NK-92 treated with Interleukin-12 subunit alpha and Interleukin-12 subunit beta, amount 100 ng/mL, for 24 hours (cell line): ENCODE measurements around the gene ANKRD45.
"Not testable (repeated sequence)": the region's sequence is repeated elsewhere in the genome, so short reads cannot be mapped to it uniquely, and the experiment has no call there.

Experiments used
- DNase-seq: peaks from one replicate; lab custom pipeline; 2025; lab: John Stamatoyannopoulos, UW

The ANKRD45 gene

DNA sequence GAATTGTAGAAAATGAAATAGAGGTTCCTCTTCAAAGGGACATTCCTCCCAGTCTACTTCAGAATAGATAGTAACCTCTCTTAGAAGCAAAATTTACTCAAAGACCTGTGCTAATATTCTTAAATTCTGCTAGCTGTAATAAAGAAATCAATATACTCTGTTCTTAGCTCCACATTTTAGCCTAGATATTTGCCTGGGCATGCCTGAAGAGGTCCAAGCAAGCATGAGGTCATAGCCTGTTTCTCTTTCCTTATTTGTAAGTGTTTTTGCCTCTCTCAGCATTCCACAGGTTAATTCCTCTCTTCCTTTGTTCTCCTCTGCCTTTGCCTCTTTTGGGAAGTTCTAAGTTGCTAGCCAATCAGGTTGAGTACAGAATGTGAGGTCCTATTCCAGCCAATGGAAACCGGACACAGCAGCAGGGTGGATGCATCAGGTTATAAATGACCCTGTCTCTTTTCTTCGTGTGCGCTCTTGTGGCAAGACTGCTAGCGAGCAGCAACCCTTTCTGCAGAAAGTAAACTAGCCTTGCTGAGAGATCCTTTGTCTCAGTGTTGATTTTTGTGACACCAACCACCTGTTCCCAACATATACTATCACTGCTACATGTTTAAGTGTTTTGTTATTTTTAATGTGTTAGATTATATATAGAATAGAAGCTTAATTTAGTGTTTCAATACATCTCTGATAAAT, 27.1 kb downstream of the ANKRD45 start:
- DNase-seq, result not testable (repeated sequence)

DNA sequence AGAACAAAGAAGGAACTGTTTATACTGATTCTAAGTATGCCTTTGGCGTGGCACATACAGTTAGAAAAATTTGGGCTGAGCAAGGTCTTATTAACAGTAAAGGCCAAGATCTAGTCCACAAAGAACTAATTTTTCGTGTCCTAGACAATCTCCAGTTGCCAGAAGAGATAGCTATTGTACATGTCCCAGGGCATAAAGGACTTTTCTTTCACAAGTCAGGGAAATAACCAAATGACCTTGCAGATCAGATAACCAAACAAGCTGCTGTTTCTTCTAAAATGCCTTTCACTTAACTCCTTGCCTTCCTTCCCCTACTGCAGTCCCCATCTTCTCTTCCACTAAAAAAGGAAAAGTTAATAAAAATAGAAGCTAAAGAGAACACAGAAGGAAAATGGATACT, 30.5 kb downstream of the ANKRD45 start:
- DNase-seq, result no peak

DNA sequence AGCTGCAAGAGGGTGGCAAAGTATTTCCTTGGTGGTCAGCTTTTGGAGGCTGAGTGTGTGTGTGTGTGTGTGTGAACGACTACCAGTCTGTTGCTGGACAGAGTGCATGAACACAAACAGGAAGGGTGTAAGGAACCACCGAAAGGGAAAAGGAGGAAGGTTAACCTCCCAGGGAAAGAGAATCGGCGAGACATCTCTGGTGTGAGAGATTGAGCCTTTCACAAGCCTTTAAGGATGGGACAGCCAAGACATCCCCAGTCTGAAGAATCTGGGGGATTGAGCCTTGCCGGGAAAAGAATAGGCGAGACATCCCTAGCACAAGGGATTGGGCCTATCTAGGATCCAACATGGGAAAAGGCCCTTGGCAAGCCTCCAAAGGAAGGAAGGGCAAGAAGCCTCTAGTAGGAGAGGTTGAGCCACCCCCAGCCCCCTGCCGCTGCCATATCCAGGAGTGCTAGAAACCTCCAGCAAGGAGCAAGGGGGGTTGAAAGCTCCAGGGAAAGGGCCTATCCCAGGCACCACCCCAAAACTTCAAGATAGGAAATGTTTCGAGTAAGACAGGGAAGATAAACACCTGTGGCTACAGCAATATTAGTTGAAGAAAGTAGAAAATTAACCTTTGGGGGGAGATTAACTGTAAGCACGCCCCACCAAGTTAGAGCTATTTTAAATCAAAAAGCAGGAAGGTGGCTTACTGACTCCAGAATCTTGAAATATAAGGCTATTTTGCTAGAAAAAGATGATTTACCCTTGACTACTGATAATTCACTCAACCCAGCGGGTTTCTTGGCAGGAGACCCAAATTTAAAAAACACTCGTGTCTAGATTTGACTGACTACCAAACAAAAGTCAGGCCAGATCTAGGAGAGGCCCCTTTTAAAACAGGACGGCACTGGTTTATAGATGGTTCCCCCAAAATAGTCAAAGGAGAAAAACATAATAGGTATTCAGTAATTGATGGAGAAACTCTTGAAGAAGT, 31.3 kb downstream of the ANKRD45 start:
- DNase-seq, result no peak

DNA sequence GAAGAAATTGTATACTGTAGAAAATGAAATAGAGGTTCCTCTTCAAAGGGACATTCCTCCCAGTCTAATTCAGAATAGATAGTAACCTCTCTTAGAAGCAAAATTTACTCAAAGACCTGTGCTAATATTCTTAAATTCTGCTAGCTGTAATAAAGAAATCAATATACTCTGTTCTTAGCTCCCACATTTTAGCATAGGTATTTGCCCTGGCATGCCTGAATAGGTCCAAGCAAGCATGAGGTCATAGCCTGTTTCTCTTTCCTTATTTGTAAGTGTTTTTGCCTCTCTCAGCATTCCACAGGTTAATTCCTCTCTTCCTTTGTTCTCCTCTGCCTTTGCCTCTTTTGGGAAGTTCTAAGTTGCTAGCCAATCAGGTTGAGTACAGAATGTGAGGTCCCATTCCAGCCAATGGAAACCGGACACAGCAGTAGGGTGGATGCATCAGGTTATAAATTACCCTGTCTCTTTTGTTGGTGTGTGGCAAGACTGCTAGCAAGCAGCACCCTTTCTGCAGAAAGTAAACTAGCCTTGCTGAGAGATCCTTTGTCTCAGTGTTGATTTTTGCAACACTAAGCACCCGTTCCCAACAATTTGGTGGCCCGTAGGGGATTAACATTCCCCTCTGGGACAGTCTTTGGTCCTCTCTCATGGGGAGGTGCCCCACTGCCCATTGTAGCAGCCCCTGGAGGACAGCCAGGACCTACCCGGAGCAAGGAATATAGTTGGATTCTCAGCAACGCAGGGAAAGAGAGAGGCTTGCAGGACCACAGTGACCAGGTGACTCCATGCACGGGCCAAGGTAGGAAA, 32.2 kb downstream of the ANKRD45 start:
- DNase-seq, result not testable (repeated sequence)

DNA sequence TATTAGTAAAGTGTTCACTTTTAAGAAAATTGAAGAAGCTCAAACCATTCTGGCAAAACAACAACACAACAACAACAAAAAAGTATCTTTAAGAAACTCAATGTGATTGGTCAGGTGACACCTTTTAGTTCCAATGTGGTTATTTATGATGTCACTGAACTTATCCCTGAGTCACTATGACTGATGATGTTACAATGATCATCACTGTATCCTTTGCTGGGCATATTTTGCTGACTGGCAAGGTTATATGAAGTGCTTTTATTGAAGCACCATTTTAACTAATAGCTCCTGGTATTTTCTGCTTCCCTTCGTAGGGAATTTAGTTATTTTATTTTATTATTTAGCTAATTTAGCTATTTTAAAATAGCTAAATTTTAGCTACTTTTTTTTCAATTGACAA, 34.5 kb downstream of the ANKRD45 start, which contains the start of gene TEX50:
TSS of gene TEX50 (plus strand) at position 223 of the 400 bp plus-strand sequence. CDS start 184 bp downstream, outside the sequence.
- no peak for DNase-seq

DNA sequence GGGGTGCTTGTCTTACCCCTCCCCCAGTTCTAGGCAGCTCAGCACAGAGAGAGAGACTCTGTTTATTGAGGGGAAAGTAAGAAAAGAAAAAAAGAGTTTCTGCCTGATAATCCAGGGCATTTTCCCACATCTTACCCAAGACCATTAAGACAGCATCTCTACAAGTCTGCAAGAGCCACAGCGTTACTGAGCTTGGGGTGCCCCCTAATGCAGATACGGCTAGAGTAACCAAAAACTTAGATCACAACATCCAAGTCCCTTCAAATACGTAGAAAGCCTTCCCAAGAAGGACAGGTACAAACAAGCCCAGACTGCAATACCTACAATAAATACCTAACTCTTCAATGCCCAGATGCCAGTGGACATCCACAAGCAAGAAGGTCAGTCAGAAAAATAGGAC, 40.8 kb downstream of the ANKRD45 start:
- DNase-seq, result no peak

DNA sequence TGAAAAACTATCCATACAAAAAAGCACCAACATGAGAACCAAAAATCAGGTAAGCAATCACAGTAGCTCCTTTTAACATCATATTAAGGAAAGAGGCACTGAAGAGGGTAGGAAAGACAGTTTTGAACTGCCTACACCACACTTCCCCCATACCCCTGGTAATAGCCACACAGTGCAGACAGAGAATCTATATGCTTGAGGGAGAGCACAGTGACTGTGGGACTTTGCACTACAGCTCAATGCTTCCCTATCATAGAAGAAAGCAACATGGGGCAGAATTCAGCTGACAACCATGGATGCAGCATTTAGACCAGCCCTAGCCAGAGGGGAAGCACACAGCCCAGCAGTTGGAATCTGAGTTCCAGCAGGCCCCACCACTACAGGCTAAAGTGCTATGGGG, 42.4 kb downstream of the ANKRD45 start:
- no peak for DNase-seq

DNA sequence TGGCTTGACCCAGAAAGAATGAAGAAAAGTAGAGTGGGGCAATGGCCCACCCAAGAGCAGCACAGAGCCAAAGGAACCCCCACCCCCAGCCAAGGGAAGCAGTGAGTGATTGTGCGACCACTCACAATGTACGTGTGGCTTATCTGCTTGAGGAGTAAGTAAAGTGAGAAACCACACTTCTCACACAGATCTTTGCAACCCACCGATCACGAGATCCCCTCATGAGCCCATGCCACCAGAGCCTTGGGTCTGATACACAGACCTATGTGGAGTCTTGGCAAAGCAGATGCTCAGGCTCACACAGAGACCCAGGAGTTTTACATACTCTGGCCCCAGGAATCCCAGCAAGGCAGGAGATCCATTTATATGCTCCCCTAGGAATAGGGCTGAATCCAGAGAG, 52.8 kb downstream of the ANKRD45 start:
- DNase-seq, result peak; percentile 5

DNA sequence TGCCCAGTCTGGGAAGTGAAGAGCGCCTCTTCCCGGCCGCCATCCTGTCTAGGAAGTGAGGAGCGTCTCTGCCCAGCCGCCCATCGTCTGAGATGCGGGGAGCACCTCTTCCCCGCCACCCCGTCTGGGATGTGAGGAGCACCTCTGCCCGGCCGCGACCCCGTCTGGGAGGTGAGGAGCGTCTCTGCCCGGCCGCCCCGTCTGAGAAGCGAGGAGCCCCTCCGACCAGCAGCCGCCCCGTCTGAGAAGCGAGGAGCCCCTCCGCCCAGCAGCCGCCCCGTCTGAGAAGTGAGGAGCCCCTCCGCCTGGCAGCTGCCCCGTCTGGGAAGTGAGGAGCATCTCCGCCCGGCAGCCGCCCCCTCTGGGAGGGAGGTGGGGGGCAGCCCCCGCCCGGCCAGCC, 56.6 kb downstream of the ANKRD45 start:
- DNase-seq, result not testable (repeated sequence)

DNA sequence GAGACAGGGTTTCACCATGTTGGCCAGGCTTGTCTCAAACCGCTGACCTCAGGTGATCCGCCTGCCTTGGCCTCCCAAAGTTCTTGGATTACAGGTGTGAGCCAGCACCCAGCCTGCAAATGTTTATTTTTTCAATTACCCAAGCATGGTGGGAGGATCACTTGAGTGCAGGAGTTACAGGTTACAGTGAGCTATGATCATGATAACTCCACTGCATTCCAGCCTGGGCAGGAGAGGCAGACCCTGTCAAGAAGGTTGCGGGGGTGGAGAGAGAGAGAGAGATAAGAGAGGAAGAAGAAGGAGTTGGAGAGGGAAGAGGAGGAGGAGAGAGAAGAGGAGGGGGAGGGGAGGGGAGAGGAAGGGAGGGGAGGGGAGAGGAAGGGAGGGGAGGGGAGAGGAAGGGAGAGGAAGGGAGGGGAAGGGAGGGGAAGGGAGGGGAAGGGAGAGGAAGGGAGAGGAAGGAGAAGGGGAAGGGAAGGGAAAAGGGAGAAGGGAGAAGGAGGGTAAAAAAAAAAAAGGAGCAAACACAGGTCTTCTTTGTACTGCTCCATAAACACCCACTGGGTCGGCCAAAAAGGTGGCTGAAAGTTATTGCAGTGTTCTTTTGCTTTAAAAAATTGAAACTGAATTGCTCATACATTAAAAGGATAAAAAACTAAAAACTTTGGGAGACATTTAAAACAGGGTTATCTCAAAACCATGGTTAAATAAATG, 61.0 kb downstream of the ANKRD45 start:
- no peak for DNase-seq

DNA sequence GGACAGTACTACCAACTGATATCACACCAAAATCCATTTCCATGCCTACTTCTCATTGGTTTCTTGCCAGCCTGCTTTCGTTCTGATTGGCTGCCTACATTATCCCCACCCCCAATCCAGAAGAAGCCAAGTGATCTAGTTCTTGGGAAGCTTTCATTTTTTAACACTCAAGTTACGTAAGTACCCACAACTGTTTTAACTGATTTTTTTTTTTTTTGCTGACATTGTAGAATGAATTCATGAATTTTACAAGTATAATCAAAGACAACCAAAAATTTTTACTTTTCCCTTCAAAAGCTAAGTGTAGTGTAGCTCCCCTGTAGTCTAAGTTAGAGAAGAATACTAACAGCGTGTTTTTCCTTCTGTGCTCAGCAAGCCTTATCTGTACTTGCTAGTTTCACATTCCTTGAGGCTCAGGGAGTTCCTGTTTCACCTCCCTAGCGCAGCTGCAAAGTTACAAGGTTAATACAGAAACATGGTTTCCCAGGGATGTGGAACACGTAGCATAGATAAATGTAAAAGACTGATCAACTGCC, 66.5 kb downstream of the ANKRD45 start, which contains the start of gene SLC9C2:
TSS of gene SLC9C2 (minus strand) at position 17 of the 536 bp plus-strand sequence. CDS start 1,296 bp downstream, outside the sequence.
- no peak for DNase-seq

DNA sequence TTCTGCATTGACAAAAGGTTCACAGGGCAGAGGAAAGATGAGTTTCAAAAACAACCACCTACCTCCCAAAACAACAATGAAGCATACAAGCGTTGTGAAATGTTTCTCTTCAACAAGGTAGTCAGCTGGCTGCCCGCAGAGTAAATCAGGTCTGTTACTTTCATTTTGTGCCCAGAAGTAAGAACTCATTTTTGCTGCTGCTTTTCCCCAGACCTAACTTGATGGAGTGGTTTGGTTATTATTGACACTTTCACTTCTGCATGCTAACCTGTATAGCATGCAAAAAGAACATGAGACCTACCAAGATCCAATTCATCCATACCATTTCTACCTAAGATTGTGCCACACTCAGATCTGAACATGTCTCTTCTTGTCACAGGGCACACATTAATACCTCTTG, 68.1 kb downstream of the ANKRD45 start:
- DNase-seq, result no peak

DNA sequence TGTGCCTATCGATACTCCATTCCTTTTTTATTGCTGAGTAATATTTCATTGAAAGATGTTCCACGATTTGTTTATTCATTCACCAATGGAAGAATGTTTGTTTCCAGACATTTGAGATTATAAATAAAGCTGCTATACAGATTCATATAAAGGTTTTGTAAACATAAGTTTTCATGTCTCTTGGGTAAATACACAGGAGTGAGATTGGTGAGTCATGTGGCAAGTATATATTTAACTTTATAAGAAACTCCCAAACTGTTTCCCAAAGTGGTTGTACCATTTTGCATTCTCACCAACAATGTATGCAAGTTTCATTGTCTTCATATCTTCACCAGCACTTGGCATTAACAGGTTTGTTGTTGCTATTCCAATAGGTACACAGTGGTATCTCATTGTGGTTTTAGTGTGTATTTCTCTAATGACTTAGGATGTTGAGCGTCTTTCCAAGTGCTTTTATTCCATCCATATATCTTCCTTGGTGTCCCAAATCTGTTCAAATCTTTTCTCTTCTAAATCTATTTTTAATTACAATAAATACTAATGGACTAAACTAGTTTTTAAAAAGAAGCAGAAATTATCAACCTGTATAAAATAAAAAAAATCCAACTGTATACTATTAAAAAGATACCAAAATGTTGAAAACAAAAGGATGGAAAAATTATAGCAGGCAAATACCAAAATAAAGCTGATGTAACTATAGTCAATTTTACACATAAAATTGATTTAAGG, 73.4 kb downstream of the ANKRD45 start:
- DNase-seq, result no peak

DNA sequence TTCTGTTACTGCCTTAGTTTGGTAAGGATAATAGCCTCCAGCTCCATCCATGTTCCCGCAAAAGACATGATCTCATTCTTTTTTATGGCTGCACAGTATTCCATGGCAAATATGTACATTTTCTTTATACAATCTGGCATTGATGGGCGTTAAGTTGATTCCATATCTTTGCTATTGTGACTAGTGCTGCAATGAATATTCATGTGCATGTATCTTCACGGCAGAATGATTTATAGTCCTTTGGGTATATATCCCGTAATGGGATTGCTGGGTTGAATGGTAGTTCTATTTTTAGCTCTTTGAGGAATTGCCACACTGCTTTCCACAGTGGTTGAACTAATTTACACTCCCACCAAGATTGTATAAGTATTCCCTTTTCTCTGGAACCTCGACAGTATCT, 78.5 kb downstream of the ANKRD45 start:
- not testable (repeated sequence) for DNase-seq

DNA sequence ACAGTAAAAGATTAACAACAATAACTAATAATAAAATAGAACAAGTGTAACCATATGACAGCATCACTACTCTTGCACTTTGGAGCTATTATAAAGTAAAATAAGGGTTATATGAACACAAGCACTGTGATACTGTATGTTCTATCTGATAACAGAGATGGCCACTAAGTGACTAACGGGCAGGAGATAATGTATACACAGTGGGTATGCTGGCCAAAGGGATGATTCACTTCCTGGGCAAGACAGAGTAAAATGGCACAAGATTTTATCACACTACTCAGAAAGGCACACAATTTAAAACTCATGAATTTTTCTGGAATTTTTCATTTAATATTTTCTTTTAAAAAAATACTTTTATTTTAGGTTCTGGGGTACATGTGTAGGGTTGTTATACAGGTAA, 79.1 kb downstream of the ANKRD45 start:
- no peak for DNase-seq

DNA sequence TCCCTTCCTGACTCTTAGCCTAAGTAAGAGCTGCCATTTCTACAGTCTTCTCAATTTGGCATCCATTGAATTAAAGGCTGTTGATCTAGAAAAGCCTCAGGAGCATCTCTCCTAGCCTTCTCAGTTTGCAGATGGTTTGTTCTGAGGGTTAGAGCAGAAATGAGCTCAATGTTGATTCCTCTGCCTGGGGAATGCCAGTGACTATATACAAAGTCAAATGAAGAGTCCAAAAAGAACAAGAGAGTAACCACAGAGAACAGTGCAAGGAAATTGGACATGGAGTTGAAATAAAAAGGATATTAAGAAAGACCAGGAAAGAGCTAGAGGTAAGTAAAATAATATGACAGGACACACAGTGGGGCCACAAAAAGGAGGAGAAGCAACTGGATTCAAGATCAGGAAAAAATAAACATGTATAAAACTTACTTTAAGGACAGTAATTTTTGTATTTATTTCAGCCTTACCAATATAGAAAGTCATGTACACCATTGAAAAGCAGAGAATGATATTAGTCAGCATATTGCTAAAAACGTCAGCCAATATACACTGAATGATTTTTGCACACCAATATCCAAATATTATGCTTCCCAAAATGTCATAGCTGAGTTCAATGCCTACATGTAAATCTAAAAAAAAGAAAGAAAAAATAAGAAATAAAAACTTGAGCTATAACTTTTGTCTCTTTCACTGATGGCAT, 88.1 kb downstream of the ANKRD45 start:
- no peak for DNase-seq

DNA sequence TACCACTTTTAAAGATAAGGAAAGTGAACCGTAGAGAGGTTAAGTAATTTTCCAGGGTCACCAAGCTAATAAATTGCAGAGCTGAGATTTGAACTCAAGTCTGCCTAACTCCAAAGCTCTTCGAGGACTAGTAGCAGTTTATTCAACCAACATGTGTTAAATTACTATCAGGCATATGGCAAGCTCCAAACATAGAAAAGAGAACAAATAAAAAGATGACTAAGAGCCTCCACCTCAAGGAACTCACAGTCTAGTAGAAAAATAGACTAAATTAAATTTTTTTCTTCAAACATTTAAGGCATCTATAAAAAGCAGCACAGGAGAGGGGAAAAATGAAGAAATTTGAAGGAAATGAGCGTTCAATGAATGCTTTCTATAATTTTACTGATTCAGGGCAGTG, 89.0 kb downstream of the ANKRD45 start:
- DNase-seq, result no peak

DNA sequence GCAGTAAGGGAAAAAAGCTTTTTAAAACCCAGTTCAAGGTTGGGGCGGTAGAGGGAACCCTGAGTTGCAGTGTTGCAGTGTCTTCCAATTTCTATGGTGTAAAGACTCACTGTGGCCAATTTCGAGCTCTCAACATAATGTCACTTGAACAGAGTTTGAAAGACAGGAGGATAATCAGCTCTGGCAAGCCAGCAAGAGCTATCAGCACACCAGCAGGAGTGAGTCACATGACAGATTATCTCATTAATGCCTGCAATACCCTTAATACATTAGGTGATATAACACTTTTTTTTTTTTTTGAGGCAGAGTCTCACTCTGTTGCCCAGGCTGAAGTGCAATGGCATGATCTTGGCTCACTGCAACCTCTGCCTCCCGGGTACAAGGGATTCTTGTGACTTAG, 89.6 kb downstream of the ANKRD45 start:
- DNase-seq, result no peak

DNA sequence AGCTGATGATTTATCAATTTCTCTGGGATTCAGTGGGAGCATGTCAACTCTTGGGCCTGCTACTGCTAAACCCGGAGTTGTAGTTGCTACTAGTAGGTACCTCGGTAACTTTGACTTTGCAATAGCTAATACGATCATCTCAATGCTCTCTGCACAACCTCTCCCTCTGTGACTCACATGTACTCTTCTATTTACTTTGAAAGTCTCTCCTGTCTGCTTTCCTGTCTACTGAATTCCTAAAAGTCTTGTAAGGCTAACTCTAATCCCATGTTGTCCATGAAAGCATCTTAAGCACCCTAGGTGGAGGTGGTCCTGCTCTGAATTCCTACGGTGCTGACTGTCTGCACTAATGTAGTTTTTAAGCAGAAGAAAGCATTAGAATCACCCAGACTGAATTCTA, 96.1 kb downstream of the ANKRD45 start:
- no peak for DNase-seq
